KMS-11 (cell line): Measurements from ENCODE around the gene NIM1K.

Experiments
- H2AFZ ChIP-seq: fragments of 200-600 bp; sonication (generic); 2 replicates; pipeline ENCODE4 v1.6.1; 2016; ENCODE audit warnings: antibody characterized with exemption, mixed run types, low read depth
- H3K27ac ChIP-seq: fragments of 200-600 bp; sonication (generic); 2 replicates; pipeline ENCODE4 v1.6.1; 2016; ENCODE audit warnings: mild to moderate bottlenecking, mixed run types
- H3K27me3 ChIP-seq: fragments of 200-600 bp; sonication (generic); 2 replicates; pipeline ENCODE4 v1.6.1; 2017; ENCODE audit warnings: mild to moderate bottlenecking, low read depth, mixed run types, moderate library complexity; ENCODE audit not compliant: insufficient read depth
- H3K36me3 ChIP-seq: fragments of 200-600 bp; sonication (generic); 2 replicates; pipeline ENCODE4 v1.6.1; 2017; ENCODE audit warnings: mild to moderate bottlenecking, mixed run types; ENCODE audit not compliant: insufficient read depth
- H3K4me1 ChIP-seq: fragments of 200-600 bp; sonication (generic); 2 replicates; pipeline ENCODE4 v1.6.1; 2016; ENCODE audit warnings: mild to moderate bottlenecking, low read depth, mixed run types; ENCODE audit not compliant: poor library complexity, severe bottlenecking
- H3K4me2 ChIP-seq: fragments of 200-600 bp; sonication (generic); 2 replicates; pipeline ENCODE4 v1.7.0; 2016; ENCODE audit warnings: mild to moderate bottlenecking, mixed run types
- H3K4me3 ChIP-seq: fragments of 200-600 bp; sonication (generic); IDR thresholded peaks from 2 replicates; pipeline ENCODE4 v1.6.1; 2017; ENCODE audit warnings: low read depth, low read length, mixed read lengths; ENCODE audit not compliant: insufficient read depth
- H3K79me2 ChIP-seq: fragments of 200-600 bp; sonication (generic); 2 replicates; pipeline ENCODE4 v1.6.1; 2016; ENCODE audit warnings: low read depth, mixed run types; ENCODE audit not compliant: insufficient read depth
- H3K9ac ChIP-seq: fragments of 200-600 bp; sonication (generic); 2 replicates; pipeline ENCODE4 v1.6.1; 2016; ENCODE audit warnings: mild to moderate bottlenecking, mixed run types
- H4K20me1 ChIP-seq: fragments of 200-600 bp; sonication (generic); 2 replicates; pipeline ENCODE4 v1.6.1; 2016; ENCODE audit warnings: mild to moderate bottlenecking, mixed run types; ENCODE audit not compliant: insufficient read depth
- CTCF ChIP-seq: fragments of 200-600 bp; sonication (generic); conservative IDR thresholded peaks from 2 replicates; pipeline ENCODE4 v1.6.1; 2017; ENCODE audit warnings: low read depth, mild to moderate bottlenecking, antibody characterized with exemption, low read length, moderate library complexity, mixed read lengths

NIM1K gene

GRCh38 chr5:43296835-43297234, 104.8 kb downstream of the NIM1K start:
- H3K36me3 ChIP-seq: peaks cover 6% of the 10 kb centered on the region; the same call in 1 of the 2 replicates
- no peak overlapping the region for H3K4me2 ChIP-seq
- no peak overlapping the region for H3K27ac ChIP-seq
- H3K79me2 ChIP-seq: peaks cover 13% of the 10 kb centered on the region; the same call in 1 of the 2 replicates
- H3K4me1 ChIP-seq: peaks cover 10% of the 10 kb centered on the region
- H3K27me3 ChIP-seq: no peaks in the 10 kb centered on the region
- H3K9ac ChIP-seq: no peak overlapping the region
- H2AFZ ChIP-seq: no peak overlapping the region
- no peak for TF ChIP-seq CTCF
- no peak overlapping the region for H3K4me3 ChIP-seq
- no peaks in the 10 kb centered on the region for H4K20me1 ChIP-seq

DNA sequence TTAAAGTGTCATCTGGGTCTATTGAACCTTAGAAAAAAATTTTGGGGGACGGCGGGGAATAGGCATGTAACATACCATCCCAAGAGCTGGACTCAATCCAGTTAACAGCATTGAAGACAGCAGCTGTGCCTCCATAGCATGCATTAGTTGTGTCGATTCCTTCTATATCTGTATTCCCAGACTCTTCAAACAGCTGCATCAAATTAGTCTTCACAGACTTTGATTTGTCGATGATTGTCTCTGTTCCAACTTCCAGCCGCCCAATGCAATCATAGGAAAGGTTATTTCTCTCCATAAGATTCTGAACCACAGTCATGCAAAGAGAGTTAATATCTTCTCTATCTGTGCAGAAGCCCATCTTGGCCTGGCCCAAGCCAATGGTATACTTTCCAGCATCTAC, 106.4 kb downstream of the NIM1K start:
- no peak overlapping the region for H2AFZ ChIP-seq
- no peak overlapping the region for H3K27ac ChIP-seq
- no peak overlapping the region for H3K4me3 ChIP-seq
- H3K4me2 ChIP-seq: no peak overlapping the region
- H4K20me1 ChIP-seq: no peaks in the 10 kb centered on the region
- H3K9ac ChIP-seq: no peak overlapping the region
- H3K27me3 ChIP-seq: no peaks in the 10 kb centered on the region
- peaks cover 27% of the 10 kb centered on the region; the same call in 1 of the 2 replicates for H3K79me2 ChIP-seq
- TF ChIP-seq CTCF: no peak
- H3K36me3 ChIP-seq: 0 out of 2 replicates have a peak, but pooled peaks cover 6% of the 10 kb centered on the region
- H3K4me1 ChIP-seq: peaks cover 10% of the 10 kb centered on the region

GRCh38 chr5:43300112-43300511, 108.1 kb downstream of the NIM1K start:
- Histone ChIP-seq H4K20me1 (no peaks in the 10 kb centered on the region; the same call in 1 of the 2 replicates), H3K4me1 (peaks cover 11% of the 10 kb centered on the region), H3K9ac (no peak overlapping the region), H2AFZ (no peak overlapping the region), H3K27ac (no peak overlapping the region), H3K27me3 (no peaks in the 10 kb centered on the region), H3K36me3 (0 out of 2 replicates have a peak, but pooled peaks cover 1% of the 10 kb centered on the region), H3K4me2 (no peak overlapping the region), H3K79me2 (peaks cover 43% of the 10 kb centered on the region; the same call in 1 of the 2 replicates), H3K4me3 (no peak overlapping the region)
- no peak for TF ChIP-seq CTCF

- no peak overlapping the region for H3K27ac ChIP-seq
- peaks cover 20% of the 10 kb centered on the region for H3K4me1 ChIP-seq
- no peak overlapping the region for H3K4me2 ChIP-seq
- H3K4me3 ChIP-seq: no peak overlapping the region
- H2AFZ ChIP-seq: no peak overlapping the region
- H3K27me3 ChIP-seq: no peaks in the 10 kb centered on the region
- no peak overlapping the region for H3K9ac ChIP-seq
- H3K36me3 ChIP-seq: no peaks in the 10 kb centered on the region
- no peaks in the 10 kb centered on the region; the same call in 1 of the 2 replicates for H4K20me1 ChIP-seq
- TF ChIP-seq CTCF: no peak
- peaks cover 46% of the 10 kb centered on the region; the same call in 1 of the 2 replicates for H3K79me2 ChIP-seq
These were observed 109.6 kb downstream of the NIM1K start for GRCh38 chr5:43301653-43302091.
